ENCODE results near the gene CCDC8.

DNA sequence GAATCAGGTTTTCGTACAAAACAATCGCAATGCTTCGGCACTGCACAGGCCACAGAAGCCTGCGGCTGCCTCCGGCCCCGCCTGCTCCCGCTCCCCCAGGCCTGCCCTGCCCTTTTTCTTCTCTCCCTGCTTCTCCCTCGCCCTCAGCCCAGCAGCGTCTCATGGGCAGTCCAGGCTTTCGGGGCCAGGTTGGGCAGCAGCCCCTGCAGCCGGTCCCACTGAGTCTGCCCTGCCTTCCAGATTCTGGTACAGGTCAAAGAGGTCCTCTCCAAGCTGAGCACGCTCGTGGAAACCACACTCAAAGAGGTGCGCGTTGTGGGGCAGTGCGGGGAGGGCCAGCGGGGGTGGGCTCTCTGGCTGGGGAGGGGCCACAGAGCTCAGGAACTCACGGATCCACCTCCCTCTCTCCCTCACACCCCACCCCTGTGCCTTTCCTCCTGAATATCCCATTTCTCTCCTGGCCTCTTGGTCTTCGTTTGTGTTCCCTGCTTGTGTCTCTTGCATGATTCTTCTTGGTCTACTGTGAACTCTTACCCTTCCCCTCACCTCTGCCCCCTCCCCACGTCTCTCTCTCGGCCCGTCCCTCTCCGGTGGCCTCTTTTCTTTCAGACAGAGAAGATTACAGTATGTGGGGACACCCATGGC, 30.1 kb downstream of the CCDC8 start:
- TF ChIP-seq, protein P1, sequence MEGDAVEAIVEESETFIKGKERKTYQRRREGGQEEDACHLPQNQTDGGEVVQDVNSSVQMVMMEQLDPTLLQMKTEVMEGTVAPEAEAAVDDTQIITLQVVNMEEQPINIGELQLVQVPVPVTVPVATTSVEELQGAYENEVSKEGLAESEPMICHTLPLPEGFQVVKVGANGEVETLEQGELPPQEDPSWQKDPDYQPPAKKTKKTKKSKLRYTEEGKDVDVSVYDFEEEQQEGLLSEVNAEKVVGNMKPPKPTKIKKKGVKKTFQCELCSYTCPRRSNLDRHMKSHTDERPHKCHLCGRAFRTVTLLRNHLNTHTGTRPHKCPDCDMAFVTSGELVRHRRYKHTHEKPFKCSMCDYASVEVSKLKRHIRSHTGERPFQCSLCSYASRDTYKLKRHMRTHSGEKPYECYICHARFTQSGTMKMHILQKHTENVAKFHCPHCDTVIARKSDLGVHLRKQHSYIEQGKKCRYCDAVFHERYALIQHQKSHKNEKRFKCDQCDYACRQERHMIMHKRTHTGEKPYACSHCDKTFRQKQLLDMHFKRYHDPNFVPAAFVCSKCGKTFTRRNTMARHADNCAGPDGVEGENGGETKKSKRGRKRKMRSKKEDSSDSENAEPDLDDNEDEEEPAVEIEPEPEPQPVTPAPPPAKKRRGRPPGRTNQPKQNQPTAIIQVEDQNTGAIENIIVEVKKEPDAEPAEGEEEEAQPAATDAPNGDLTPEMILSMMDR (conservative IDR thresholded peaks at IDR 0.05; ENCODE audit: low read depth in 2 of 2): no peak
- TF ChIP-seq, protein P2, sequence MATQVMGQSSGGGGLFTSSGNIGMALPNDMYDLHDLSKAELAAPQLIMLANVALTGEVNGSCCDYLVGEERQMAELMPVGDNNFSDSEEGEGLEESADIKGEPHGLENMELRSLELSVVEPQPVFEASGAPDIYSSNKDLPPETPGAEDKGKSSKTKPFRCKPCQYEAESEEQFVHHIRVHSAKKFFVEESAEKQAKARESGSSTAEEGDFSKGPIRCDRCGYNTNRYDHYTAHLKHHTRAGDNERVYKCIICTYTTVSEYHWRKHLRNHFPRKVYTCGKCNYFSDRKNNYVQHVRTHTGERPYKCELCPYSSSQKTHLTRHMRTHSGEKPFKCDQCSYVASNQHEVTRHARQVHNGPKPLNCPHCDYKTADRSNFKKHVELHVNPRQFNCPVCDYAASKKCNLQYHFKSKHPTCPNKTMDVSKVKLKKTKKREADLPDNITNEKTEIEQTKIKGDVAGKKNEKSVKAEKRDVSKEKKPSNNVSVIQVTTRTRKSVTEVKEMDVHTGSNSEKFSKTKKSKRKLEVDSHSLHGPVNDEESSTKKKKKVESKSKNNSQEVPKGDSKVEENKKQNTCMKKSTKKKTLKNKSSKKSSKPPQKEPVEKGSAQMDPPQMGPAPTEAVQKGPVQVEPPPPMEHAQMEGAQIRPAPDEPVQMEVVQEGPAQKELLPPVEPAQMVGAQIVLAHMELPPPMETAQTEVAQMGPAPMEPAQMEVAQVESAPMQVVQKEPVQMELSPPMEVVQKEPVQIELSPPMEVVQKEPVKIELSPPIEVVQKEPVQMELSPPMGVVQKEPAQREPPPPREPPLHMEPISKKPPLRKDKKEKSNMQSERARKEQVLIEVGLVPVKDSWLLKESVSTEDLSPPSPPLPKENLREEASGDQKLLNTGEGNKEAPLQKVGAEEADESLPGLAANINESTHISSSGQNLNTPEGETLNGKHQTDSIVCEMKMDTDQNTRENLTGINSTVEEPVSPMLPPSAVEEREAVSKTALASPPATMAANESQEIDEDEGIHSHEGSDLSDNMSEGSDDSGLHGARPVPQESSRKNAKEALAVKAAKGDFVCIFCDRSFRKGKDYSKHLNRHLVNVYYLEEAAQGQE (IDR thresholded peaks at IDR 0.05; ENCODE audit: unreplicated experiment): no peak
- no peak for TF ChIP-seq EZH2 (IDR thresholded peaks at IDR 0.05; ENCODE audit: low read depth, unreplicated experiment)
- no peak for TF ChIP-seq EZH2phosphoT487 (IDR thresholded peaks at IDR 0.05; ENCODE audit: unreplicated experiment)
- no peak for TF ChIP-seq POLR2AphosphoS5 (IDR thresholded peaks at IDR 0.05; ENCODE audit: low read depth)
- TF ChIP-seq, protein P3, sequence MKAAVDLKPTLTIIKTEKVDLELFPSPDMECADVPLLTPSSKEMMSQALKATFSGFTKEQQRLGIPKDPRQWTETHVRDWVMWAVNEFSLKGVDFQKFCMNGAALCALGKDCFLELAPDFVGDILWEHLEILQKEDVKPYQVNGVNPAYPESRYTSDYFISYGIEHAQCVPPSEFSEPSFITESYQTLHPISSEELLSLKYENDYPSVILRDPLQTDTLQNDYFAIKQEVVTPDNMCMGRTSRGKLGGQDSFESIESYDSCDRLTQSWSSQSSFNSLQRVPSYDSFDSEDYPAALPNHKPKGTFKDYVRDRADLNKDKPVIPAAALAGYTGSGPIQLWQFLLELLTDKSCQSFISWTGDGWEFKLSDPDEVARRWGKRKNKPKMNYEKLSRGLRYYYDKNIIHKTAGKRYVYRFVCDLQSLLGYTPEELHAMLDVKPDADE (IDR thresholded peaks at IDR 0.05): no peak
- TF ChIP-seq CREB1 (CRISPR knock-in tag; IDR thresholded peaks at IDR 0.05; ENCODE audit: low read depth): no peak
- no peak for TF ChIP-seq JUNB (IDR thresholded peaks at IDR 0.05; ENCODE audit: unreplicated experiment)
- TF ChIP-seq NANOG (IDR thresholded peaks at IDR 0.05; ENCODE audit: borderline replicate concordance): no peak
- TF ChIP-seq ZNF114 (CRISPR knock-in tag; IDR thresholded peaks at IDR 0.05): no peak
- no peak for TF ChIP-seq STAT1 (IDR thresholded peaks at IDR 0.05; ENCODE audit: unreplicated experiment)
